H9 (cell line): Measurements from ENCODE around the gene NCAPG. TPM values are rescaled to one million over a fixed set of nuclear protein-coding genes. Genes with fewer than 3 reads are reported as not detected.
A peak's percentile ranks its signal among the peaks of the same experiment; 100 is the strongest.

Source experiments
- DNase-seq: peaks from one replicate; pipeline ENCODE4 v3.0.0-alpha.2; 2017
- H2AFZ ChIP-seq: one replicate; pipeline ENCODE4 v1.6.1; 2013; ENCODE audit warnings: mild to moderate bottlenecking, low read length, control low read depth, moderate library complexity
- H2AK5ac ChIP-seq: 2 replicates; pipeline ENCODE4 v1.6.1; 2013; ENCODE audit warnings: low read length, control low read depth, mixed read lengths; ENCODE audit not compliant: insufficient read length
- H2BK120ac ChIP-seq: one replicate; pipeline ENCODE4 v1.6.1; 2013; ENCODE audit warnings: low read depth, mild to moderate bottlenecking, low read length, control low read depth, inconsistent platforms; ENCODE audit not compliant: poor library complexity, severe bottlenecking
- H2BK12ac ChIP-seq: 2 replicates; pipeline ENCODE4 v1.6.1; 2013; ENCODE audit warnings: low read length, control low read depth, mixed read lengths, low read depth; ENCODE audit not compliant: insufficient read length
- H2BK15ac ChIP-seq: 2 replicates; pipeline ENCODE4 v1.6.1; 2013; ENCODE audit warnings: low read depth, low read length, control low read depth
- H2BK20ac ChIP-seq: one replicate; pipeline ENCODE4 v1.6.1; 2013; ENCODE audit warnings: low read depth, mild to moderate bottlenecking, low read length, control low read depth, inconsistent platforms; ENCODE audit not compliant: poor library complexity, severe bottlenecking
- H2BK5ac ChIP-seq: 2 replicates; pipeline ENCODE4 v1.6.1; 2013; ENCODE audit warnings: low read length, control low read depth, mixed read lengths; ENCODE audit not compliant: insufficient read length
- H3K14ac ChIP-seq: 2 replicates; pipeline ENCODE4 v1.6.1; 2013; ENCODE audit warnings: low read length, control low read depth; ENCODE audit not compliant: insufficient read depth
- H3K18ac ChIP-seq: 2 replicates; pipeline ENCODE4 v1.6.1; 2013; ENCODE audit warnings: low read depth, mild to moderate bottlenecking, mixed read lengths, low read length, control low read depth; ENCODE audit not compliant: insufficient read length
- H3K23ac ChIP-seq: 2 replicates; pipeline ENCODE4 v1.6.1; 2013; ENCODE audit warnings: low read length, control low read depth, mixed read lengths, low read depth; ENCODE audit not compliant: insufficient read length
- H3K23me2 ChIP-seq: 2 replicates; pipeline ENCODE4 v1.6.1; 2013; ENCODE audit warnings: low read depth, mild to moderate bottlenecking, mixed read lengths, low read length, control low read depth; ENCODE audit not compliant: insufficient read length, poor library complexity, severe bottlenecking
- H3K27ac ChIP-seq: 2 replicates; pipeline ENCODE4 v1.5.1; 2013; ENCODE audit warnings: low read length, control low read depth, mixed read lengths, low read depth; ENCODE audit not compliant: insufficient read length
- H3K27me3 ChIP-seq: 2 replicates; pipeline ENCODE4 v1.6.1; 2013; ENCODE audit warnings: low read length, control low read depth, inconsistent platforms; ENCODE audit not compliant: insufficient read depth
- H3K4ac ChIP-seq: 2 replicates; pipeline ENCODE4 v1.6.1; 2013; ENCODE audit warnings: low read depth, mild to moderate bottlenecking, control low read depth, inconsistent platforms, low read length, moderate library complexity
- H3K4me1 ChIP-seq: 2 replicates; pipeline ENCODE4 v1.6.1; 2013; ENCODE audit warnings: low read length, control low read depth, inconsistent platforms; ENCODE audit not compliant: insufficient read depth
- H3K4me2 ChIP-seq: 2 replicates; pipeline ENCODE4 v1.6.1; 2013; ENCODE audit warnings: low read length, control low read depth, mixed read lengths; ENCODE audit not compliant: insufficient read length, insufficient read depth
- H3K56ac ChIP-seq: 2 replicates; pipeline ENCODE4 v1.6.1; 2013; ENCODE audit warnings: low read depth, mild to moderate bottlenecking, mixed read lengths, low read length, control low read depth; ENCODE audit not compliant: insufficient read length
- H3K79me1 ChIP-seq: 2 replicates; pipeline ENCODE4 v1.6.1; 2013; ENCODE audit warnings: low read depth, mild to moderate bottlenecking, moderate library complexity, low read length, control low read depth, inconsistent platforms; ENCODE audit not compliant: insufficient read depth, poor library complexity, severe bottlenecking
- H3K79me2 ChIP-seq: 2 replicates; pipeline ENCODE4 v1.6.1; 2013; ENCODE audit warnings: low read length, control low read depth, inconsistent platforms; ENCODE audit not compliant: insufficient read depth
- H3K9ac ChIP-seq: 2 replicates; pipeline ENCODE4 v1.6.1; 2013; ENCODE audit warnings: low read length, control low read depth, mixed read lengths; ENCODE audit not compliant: insufficient read length; ENCODE audit errors: extremely low read depth
- H3K9me3 ChIP-seq: one replicate; pipeline ENCODE4 v1.6.1; 2013; ENCODE audit warnings: low read depth, low read length, inconsistent platforms; ENCODE audit not compliant: control insufficient read depth
- H3T11ph ChIP-seq: one replicate; pipeline ENCODE4 v1.6.1; 2013; ENCODE audit warnings: mild to moderate bottlenecking, low read length, control low read depth, inconsistent platforms
- H4K20me1 ChIP-seq: one replicate; pipeline ENCODE4 v1.6.1; 2013; ENCODE audit not compliant: control insufficient read depth, insufficient read length, insufficient read depth
- H4K5ac ChIP-seq: 2 replicates; pipeline ENCODE4 v1.6.1; 2013; ENCODE audit warnings: low read depth, mild to moderate bottlenecking, mixed read lengths, low read length, control low read depth; ENCODE audit not compliant: insufficient read length
- H4K8ac ChIP-seq: replicated peaks from 2 replicates; pipeline ENCODE4 v1.6.1; 2013; ENCODE audit warnings: low read length, control low read depth, mixed read lengths, low read depth; ENCODE audit not compliant: insufficient read length
- H4K91ac ChIP-seq: 2 replicates; pipeline ENCODE4 v1.6.1; 2013; ENCODE audit warnings: low read depth, mild to moderate bottlenecking, moderate library complexity, mixed read lengths, low read length, control low read depth; ENCODE audit not compliant: insufficient read length
- H3K27ac Mint-ChIP-seq, 3 experiments: 2 replicates in 2 of 3; 3 replicates in 1 of 3; pipeline ENCODE4 v1.8.0; 2020 to 2021; ENCODE audit warnings: mixed read lengths in 3 of 3, mild to moderate bottlenecking in 1 of 3, moderate library complexity in 1 of 3
- H3K27me3 Mint-ChIP-seq: 2 replicates; pipeline ENCODE4 v1.8.0; 2021; ENCODE audit warnings: low read depth, mild to moderate bottlenecking, moderate library complexity, mixed read lengths
- H3K36me3 Mint-ChIP-seq, 3 experiments: 2 replicates in 2 of 3; 3 replicates in 1 of 3; pipeline ENCODE4 v1.8.0; 2020 to 2021; ENCODE audit warnings: low read depth in 3 of 3, mixed read lengths in 3 of 3; ENCODE audit not compliant: insufficient read depth in 1 of 3
- H3K4me1 Mint-ChIP-seq, 2 experiments: 2 replicates each; pipeline ENCODE4 v1.8.0; 2020; ENCODE audit warnings: mixed read lengths in 2 of 2
- H3K4me3 Mint-ChIP-seq, 2 experiments: 2 replicates in 1 of 2; 3 replicates in 1 of 2; pipeline ENCODE4 v1.8.0; 2020 to 2021; ENCODE audit warnings: mild to moderate bottlenecking in 2 of 2, mixed read lengths in 2 of 2, moderate library complexity in 1 of 2
- H3K9me3 Mint-ChIP-seq, 2 experiments: 2 replicates in 1 of 2; 3 replicates in 1 of 2; pipeline ENCODE4 v1.8.0; 2020; ENCODE audit warnings: mild to moderate bottlenecking in 2 of 2, mixed read lengths in 2 of 2, moderate library complexity in 1 of 2
- WGBS: extraction: QIAGEN DNeasy Blood & Tissue Kit; methylation state at CpG from one replicate; pipeline ENCODE4 v1.1.7; 2013; ENCODE audit warnings: missing lambda C conversion rate, low lambda C conversion rate, mixed read lengths; ENCODE audit not compliant: insufficient read length; ENCODE audit errors: extremely low coverage; 5-methylcytosine and 5-hydroxymethylcytosine counted together
- total RNA-seq: library from RNA; stranded (reverse); gene quantifications from 2 replicates; pipeline ENCODE4 v1.2.1, GENCODE V29; 2021
- TF ChIP-seq, protein P1 (sequence below): fragments of 200-600 bp; sonication (generic); conservative IDR thresholded peaks from 3 replicates; pipeline ENCODE4 v1.8.0; 2021; ENCODE audit warnings: antibody characterized with exemption, mild to moderate bottlenecking

The NCAPG gene
- total RNA-seq, 1 experiment from 2014 or later, result 48.8 TPM

DNA sequence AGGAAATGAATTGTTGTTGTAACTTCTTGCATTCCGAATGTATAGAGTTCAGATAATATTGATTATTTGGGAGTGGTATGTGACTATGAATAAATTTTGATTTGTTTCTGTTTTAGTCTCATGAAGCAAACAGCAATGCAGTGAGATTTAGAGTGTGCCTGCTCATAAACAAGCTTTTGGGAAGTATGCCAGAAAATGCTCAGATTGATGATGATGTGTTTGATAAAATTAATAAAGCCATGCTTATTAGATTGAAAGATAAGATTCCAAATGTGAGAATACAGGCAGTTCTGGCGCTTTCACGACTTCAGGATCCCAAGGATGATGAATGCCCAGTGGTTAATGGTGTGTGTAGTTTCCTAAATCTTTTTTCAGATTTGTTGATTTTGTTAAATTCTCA lies 2.0 kb downstream of the NCAPG start:
- Histone ChIP-seq H4K91ac (no peak overlapping the region), H2BK12ac (no peak overlapping the region), H2BK20ac (no peak overlapping the region), H3K23me2 (peaks cover 3% of the 10 kb centered on the region), H3K27ac (no peak overlapping the region), H2AFZ (no peak overlapping the region), H3K56ac (no peak overlapping the region), H3T11ph (no peak overlapping the region), H3K4me1 (peaks cover under 1% of the 10 kb centered on the region; the same call in 1 of the 2 replicates), H3K79me2 (peaks cover 26% of the 10 kb centered on the region; the same call in 1 of the 2 replicates), H3K18ac (no peak overlapping the region), H3K27me3 (no peaks in the 10 kb centered on the region), H3K23ac (no peak overlapping the region), H4K8ac (no peak overlapping the region), H3K9me3 (no peaks in the 10 kb centered on the region), H3K14ac (no peak overlapping the region), H2AK5ac (no peak overlapping the region), H3K9ac (no peak overlapping the region), H2BK120ac (no peak overlapping the region), H4K20me1 (no peaks in the 10 kb centered on the region), H2BK5ac (no peak overlapping the region), H4K5ac (no peak overlapping the region), H3K4me2 (peak overlapping the region; percentile 46), H3K79me1 (peaks cover 5% of the 10 kb centered on the region), H3K4ac (no peak overlapping the region), H2BK15ac (no peak overlapping the region)
- no CpG with 5 or more reads among the region's 3 CpGs for WGBS
- TF ChIP-seq, protein P1, sequence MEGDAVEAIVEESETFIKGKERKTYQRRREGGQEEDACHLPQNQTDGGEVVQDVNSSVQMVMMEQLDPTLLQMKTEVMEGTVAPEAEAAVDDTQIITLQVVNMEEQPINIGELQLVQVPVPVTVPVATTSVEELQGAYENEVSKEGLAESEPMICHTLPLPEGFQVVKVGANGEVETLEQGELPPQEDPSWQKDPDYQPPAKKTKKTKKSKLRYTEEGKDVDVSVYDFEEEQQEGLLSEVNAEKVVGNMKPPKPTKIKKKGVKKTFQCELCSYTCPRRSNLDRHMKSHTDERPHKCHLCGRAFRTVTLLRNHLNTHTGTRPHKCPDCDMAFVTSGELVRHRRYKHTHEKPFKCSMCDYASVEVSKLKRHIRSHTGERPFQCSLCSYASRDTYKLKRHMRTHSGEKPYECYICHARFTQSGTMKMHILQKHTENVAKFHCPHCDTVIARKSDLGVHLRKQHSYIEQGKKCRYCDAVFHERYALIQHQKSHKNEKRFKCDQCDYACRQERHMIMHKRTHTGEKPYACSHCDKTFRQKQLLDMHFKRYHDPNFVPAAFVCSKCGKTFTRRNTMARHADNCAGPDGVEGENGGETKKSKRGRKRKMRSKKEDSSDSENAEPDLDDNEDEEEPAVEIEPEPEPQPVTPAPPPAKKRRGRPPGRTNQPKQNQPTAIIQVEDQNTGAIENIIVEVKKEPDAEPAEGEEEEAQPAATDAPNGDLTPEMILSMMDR, result no peak
- Mint-ChIP-seq H3K4me3 (peak overlapping the region; percentile 98 to 100), H3K9me3 (peaks cover 0 to 6% of the 10 kb centered on the region in 2 experiments; a peak in 1 of 5 replicates), H3K27ac (0 out of 7 replicates have a peak overlapping the region, but pooled peaks of 1 of the 3 experiments have one; percentile 24), H3K36me3 (peaks cover 38 to 67% (median 42%) of the 10 kb centered on the region in 3 experiments; a peak in 6 of 7 replicates), H3K27me3 (no peaks in the 10 kb centered on the region), H3K4me1 (peaks cover 24 to 26% of the 10 kb centered on the region in 2 experiments)
- no peak for DNase-seq
